ENCODE results near the gene IFT122.
"Not testable (repeated sequence)": the region's sequence is repeated elsewhere in the genome, so short reads cannot be mapped to it uniquely, and the experiment has no call there.

Gene IFT122

GRCh38 chr3:129498603-129499488, 58.8 kb downstream of the IFT122 start:
- not testable (repeated sequence) for DNase-seq (ENCODE audit: low spot score)

- not testable (repeated sequence) for DNase-seq (ENCODE audit: low spot score)
Measured at GRCh38 chr3:129499604-129500333, 59.7 kb downstream of the IFT122 start.

GRCh38 chr3:129500334-129500658, 60.3 kb downstream of the IFT122 start:
- DNase-seq (ENCODE audit: low spot score) = no peak

GRCh38 chr3:129501630-129502029, 61.6 kb downstream of the IFT122 start:
- DNase-seq (ENCODE audit: low spot score) = no peak

- no peak for DNase-seq (ENCODE audit: low spot score)
Measured at GRCh38 chr3:129502641-129503408, 62.8 kb downstream of the IFT122 start.

- no peak for DNase-seq (ENCODE audit: low spot score)
Measured at GRCh38 chr3:129503471-129504291, 63.7 kb downstream of the IFT122 start.

- no peak for DNase-seq (ENCODE audit: low spot score)
Measured at GRCh38 chr3:129504471-129505100, 64.6 kb downstream of the IFT122 start.

GRCh38 chr3:129505341-129505740, 65.3 kb downstream of the IFT122 start:
- DNase-seq (ENCODE audit: low spot score) = no peak

GRCh38 chr3:129506231-129506742, 66.3 kb downstream of the IFT122 start:
- DNase-seq (ENCODE audit: low spot score) = no peak

GRCh38 chr3:129507181-129507831, 67.3 kb downstream of the IFT122 start:
- DNase-seq (ENCODE audit: low spot score) = no peak

- no peak for DNase-seq (ENCODE audit: low spot score)
Measured at GRCh38 chr3:129512595-129512994, 72.6 kb downstream of the IFT122 start.

GRCh38 chr3:129513705-129514104, 73.7 kb downstream of the IFT122 start:
- DNase-seq (ENCODE audit: low spot score) = no peak

GRCh38 chr3:129514110-129514509, 74.1 kb downstream of the IFT122 start:
- no peak for DNase-seq (ENCODE audit: low spot score)

GRCh38 chr3:129514563-129514962, 74.5 kb downstream of the IFT122 start:
- no peak for DNase-seq (ENCODE audit: low spot score)

- not testable (repeated sequence) for DNase-seq (ENCODE audit: low spot score)
Measured at GRCh38 chr3:129515108-129515820, 75.2 kb downstream of the IFT122 start.

- DNase-seq (ENCODE audit: low spot score) = not testable (repeated sequence)
Measured at GRCh38 chr3:129515821-129516432, 75.9 kb downstream of the IFT122 start.

GRCh38 chr3:129517516-129517915, 77.5 kb downstream of the IFT122 start:
- no peak for DNase-seq (ENCODE audit: low spot score)

- DNase-seq (ENCODE audit: low spot score) = no peak
Measured at GRCh38 chr3:129518038-129518561, 78.1 kb downstream of the IFT122 start.

- no peak for DNase-seq (ENCODE audit: low spot score)
Measured at GRCh38 chr3:129518581-129518980, 78.6 kb downstream of the IFT122 start.
